ENCODE measurements around the gene ADCYAP1R1.
"Not testable (repeated sequence)": the region's sequence is repeated elsewhere in the genome, so short reads cannot be mapped to it uniquely, and the experiment has no call there.

The ADCYAP1R1 gene

GRCh38 chr7:31151849-31152248 is 99.7 kb downstream of the ADCYAP1R1 start:
- no peak for DNase-seq

DNA sequence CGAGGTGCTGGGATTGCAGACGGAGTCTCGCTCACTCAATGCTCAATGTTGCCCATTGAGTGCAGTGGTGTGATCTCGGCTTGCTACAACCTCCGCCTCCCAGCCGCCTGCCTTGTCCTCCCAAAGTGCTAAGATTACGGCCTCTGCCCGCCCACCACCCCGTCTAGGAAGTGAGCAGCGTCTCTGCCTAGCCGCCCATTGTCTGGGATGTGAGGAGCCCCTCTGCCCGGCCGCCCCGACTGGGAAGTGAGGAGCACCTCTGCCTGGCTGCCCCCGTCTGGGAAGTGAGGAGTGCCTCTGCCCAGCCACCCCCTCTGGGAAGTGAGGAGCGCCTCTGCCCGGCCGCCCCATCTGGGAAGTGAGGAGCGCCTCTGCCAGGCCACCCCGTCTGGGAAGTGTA is 101.2 kb downstream of the ADCYAP1R1 start:
- not testable (repeated sequence) for DNase-seq

DNA sequence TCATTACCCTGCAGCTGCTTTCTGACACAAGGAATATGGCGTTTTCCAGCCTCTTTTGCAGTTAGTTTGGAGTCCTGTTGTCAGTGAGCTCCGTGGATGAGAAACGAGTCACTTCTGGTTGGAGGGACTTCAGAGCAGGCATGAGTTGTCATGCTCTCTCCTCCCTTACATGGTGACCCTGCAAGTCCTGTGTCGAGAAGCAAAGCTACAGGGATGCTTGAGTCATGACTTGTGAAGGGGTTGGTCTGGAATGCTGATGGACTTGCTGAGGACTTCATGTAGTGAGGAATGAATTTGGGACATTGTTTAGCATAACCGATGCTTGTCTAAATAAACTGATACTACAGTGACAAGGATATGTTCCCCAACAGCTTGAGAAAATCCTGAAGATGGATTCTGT is 108.8 kb downstream of the ADCYAP1R1 start:
- no peak for DNase-seq

Measured in activated CD4-positive, alpha-beta T cell treated with anti-CD3 and anti-CD28 coated beads for 1 hour (primary cell).